ENCODE results near the gene MEX3D.

MEX3D gene

DNA sequence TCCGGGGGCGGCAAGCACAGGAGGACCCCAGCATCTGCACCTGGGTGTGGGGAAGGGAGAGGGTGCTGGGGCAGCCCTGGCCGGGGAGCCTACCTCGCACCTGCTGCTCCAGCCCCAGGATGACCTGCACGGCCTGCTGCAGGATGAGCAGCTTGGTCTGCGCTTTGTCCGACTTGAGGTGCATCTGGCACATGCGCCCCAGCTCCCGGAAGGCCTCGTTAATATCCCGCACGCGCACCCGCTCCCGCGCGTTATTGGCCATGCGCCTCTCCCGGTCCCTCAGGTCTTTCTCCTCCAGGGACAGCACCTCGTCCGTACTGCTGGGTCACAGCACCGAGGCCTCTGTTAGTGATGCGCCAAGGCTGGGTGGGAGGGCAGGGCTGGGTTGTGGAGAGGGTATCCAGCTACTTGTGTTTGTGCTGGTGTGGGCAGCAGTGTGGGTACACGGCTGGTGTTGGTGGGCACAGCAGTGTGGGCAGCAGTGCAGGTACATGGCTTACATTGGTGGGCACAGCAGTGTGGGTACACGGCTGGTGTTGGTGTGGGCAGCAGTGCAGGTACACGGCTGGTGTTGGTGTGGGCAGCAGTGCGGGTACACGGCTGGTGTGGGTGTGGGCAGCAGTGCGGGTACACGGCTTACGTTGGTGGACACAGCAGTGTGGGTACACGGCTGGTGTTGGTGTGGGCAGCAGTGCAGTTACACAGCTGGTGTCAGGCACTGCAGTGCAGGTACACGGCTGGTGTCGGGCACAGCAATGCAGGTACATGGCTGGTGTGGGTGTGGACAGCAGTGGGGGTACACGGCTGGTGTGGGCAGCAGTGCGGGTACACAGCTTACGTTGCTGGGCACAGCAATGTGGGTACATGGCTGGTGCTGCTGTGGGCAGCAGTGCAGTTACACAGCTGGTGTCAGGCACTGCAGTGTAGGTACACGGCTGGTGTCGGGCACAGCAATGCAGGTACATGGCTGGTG lies 44.3 kb upstream of the MEX3D start:
- TF ChIP-seq L3MBTL2 (conservative IDR thresholded peaks at IDR 0.05) (no peak), FOXK2 (IDR thresholded peaks at IDR 0.05) (no peak), ZNF384 (IDR thresholded peaks at IDR 0.05) (no peak), PKNOX1 (IDR thresholded peaks at IDR 0.05) (no peak), SUZ12 (IDR thresholded peaks at IDR 0.05) (no peak), SP1 (IDR thresholded peaks at IDR 0.05) (no peak), ELF4 (IDR thresholded peaks at IDR 0.05) (no peak), FOXM1 (IDR thresholded peaks at IDR 0.05; ENCODE audit: borderline replicate concordance) (no peak), HDGF (IDR thresholded peaks at IDR 0.05; ENCODE audit: borderline replicate concordance) (no peak), ARNT (IDR thresholded peaks at IDR 0.05) (no peak), NFRKB (IDR thresholded peaks at IDR 0.05) (no peak), FOXA1 (IDR thresholded peaks at IDR 0.05) (no peak), BHLHE40 (IDR thresholded peaks at IDR 0.05; ENCODE audit: borderline replicate concordance) (no peak), LEF1 (IDR thresholded peaks at IDR 0.05; ENCODE audit: borderline replicate concordance) (no peak), CTBP1 (IDR thresholded peaks at IDR 0.05; ENCODE audit: borderline replicate concordance) (no peak), TARDBP (IDR thresholded peaks at IDR 0.05) (no peak)
- CTCF ChIA-PET = no interaction called here
- no peak for DNase-seq (ENCODE audit: extremely low spot score)
- POLR2A ChIA-PET = no interaction called here

DNA sequence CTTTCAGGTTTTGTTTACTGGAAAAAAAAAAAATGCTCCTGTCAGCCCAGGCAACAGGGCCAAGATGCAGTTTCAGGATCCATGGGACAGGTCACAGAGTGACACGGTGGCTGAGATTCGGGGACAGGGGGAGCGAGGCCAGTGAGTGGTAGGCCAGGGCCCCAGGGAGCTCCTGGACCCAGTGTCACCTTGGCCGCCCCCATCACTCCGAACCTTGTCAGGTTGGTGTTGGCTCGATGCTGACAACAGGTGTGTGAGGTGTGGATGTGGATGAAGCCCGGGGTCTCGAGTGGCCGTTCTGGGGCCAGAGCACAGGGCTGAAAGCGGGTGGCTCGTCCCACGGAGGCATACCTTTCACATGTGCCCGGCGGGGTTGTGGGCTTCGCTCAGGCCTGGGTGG lies 43.2 kb upstream of the MEX3D start:
- ChIA-PET POLR2A (no interaction called here), CTCF (no interaction called here)
- DNase-seq (ENCODE audit: extremely low spot score) = no peak
- TF ChIP-seq FOXA1 (IDR thresholded peaks at IDR 0.05) (no peak), HDGF (IDR thresholded peaks at IDR 0.05; ENCODE audit: borderline replicate concordance) (no peak), L3MBTL2 (conservative IDR thresholded peaks at IDR 0.05) (no peak), ZNF384 (IDR thresholded peaks at IDR 0.05) (no peak), NFRKB (IDR thresholded peaks at IDR 0.05) (no peak), FOXK2 (IDR thresholded peaks at IDR 0.05) (no peak), PKNOX1 (IDR thresholded peaks at IDR 0.05) (no peak), SP1 (IDR thresholded peaks at IDR 0.05) (no peak), LEF1 (IDR thresholded peaks at IDR 0.05; ENCODE audit: borderline replicate concordance) (no peak), FOXM1 (IDR thresholded peaks at IDR 0.05; ENCODE audit: borderline replicate concordance) (no peak), SUZ12 (IDR thresholded peaks at IDR 0.05) (no peak), CTBP1 (IDR thresholded peaks at IDR 0.05; ENCODE audit: borderline replicate concordance) (no peak)

- POLR2A ChIA-PET = no interaction called here
- no peak for DNase-seq (ENCODE audit: extremely low spot score)
- CTCF ChIA-PET = no interaction called here
- TF ChIP-seq NFRKB (IDR thresholded peaks at IDR 0.05) (no peak), BHLHE40 (IDR thresholded peaks at IDR 0.05; ENCODE audit: borderline replicate concordance) (no peak), L3MBTL2 (conservative IDR thresholded peaks at IDR 0.05) (no peak), HDGF (IDR thresholded peaks at IDR 0.05; ENCODE audit: borderline replicate concordance) (no peak), ARNT (IDR thresholded peaks at IDR 0.05) (no peak), ZNF384 (IDR thresholded peaks at IDR 0.05) (no peak), CTBP1 (IDR thresholded peaks at IDR 0.05; ENCODE audit: borderline replicate concordance) (no peak), FOXM1 (IDR thresholded peaks at IDR 0.05; ENCODE audit: borderline replicate concordance) (no peak), ELF4 (IDR thresholded peaks at IDR 0.05) (no peak), TARDBP (IDR thresholded peaks at IDR 0.05) (no peak), FOXK2 (IDR thresholded peaks at IDR 0.05) (no peak), PKNOX1 (IDR thresholded peaks at IDR 0.05) (no peak), SP1 (IDR thresholded peaks at IDR 0.05) (no peak)
These were observed 42.5 kb upstream of the MEX3D start for GRCh38 chr19:1610579-1610978.

DNA sequence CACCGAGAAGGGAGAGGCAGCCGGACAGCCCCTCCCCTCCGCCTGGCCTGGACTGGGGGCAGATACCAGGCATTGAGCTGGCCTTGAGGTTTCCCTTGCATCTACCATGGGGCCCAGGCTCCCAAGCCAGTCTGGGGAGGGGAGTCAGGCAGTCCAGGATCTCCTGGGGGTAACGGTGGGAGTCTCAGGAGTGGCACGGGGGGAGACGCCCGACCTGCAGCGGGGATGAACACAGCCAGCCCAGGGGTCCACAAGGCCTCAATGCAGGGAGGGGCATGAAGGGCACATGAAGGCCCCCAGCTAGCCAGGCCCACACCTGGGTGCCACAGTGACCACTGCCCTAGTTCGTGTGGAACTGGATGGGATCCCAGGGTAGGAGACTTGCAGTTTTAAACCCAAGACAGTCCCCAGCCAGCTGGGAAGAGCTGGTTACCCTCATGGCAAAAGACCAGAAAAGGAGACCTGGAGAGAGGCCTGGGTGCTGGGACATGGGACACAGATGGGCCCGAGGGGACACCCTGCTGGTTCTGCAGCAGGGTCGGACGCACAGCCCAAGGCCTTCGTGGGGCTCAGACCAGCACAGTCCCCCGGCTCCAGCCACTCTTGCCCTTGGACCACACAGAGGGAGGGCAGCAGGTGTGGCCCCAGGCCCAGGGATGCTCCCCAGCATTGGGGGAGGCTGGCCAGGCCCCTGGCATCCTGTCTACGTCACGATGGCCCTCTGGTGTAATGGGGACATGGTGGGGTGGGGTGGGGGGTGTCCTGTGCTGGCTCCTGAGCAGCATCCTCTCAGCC lies 41.8 kb upstream of the MEX3D start:
- POLR2A ChIA-PET = no interaction called here
- CTCF ChIA-PET = no interaction called here
- no peak for DNase-seq (ENCODE audit: extremely low spot score)
- TF ChIP-seq FOXK2 (IDR thresholded peaks at IDR 0.05) (no peak), SP1 (IDR thresholded peaks at IDR 0.05) (no peak), PKNOX1 (IDR thresholded peaks at IDR 0.05) (no peak), ARNT (IDR thresholded peaks at IDR 0.05) (no peak), ZNF384 (IDR thresholded peaks at IDR 0.05) (no peak)

- POLR2A ChIA-PET = no interaction called here
These were observed 40.9 kb upstream of the MEX3D start for GRCh38 chr19:1609103-1609396.

More at GRCh38 chr19:1609103-1609396, 40.9 kb upstream of the MEX3D start:
- TF ChIP-seq L3MBTL2 (conservative IDR thresholded peaks at IDR 0.05) (no peak), ARNT (IDR thresholded peaks at IDR 0.05) (no peak), CTBP1 (IDR thresholded peaks at IDR 0.05; ENCODE audit: borderline replicate concordance) (no peak), ZNF384 (IDR thresholded peaks at IDR 0.05) (no peak), FOXK2 (IDR thresholded peaks at IDR 0.05) (no peak), SUZ12 (IDR thresholded peaks at IDR 0.05) (no peak), SP1 (IDR thresholded peaks at IDR 0.05) (no peak), NFRKB (IDR thresholded peaks at IDR 0.05) (no peak), FOXM1 (IDR thresholded peaks at IDR 0.05; ENCODE audit: borderline replicate concordance) (no peak), HDGF (IDR thresholded peaks at IDR 0.05; ENCODE audit: borderline replicate concordance) (no peak)
- CTCF ChIA-PET = no interaction called here
- DNase-seq (ENCODE audit: extremely low spot score) = no peak

Measured in HEK293T (cell line).